Measurements from ENCODE around the gene GRHL3.

Gene GRHL3

GRCh38 chr1:24298606-24299005 is 20.6 kb upstream of the GRHL3 start:
- TF ChIP-seq ZNF274 (IDR thresholded peaks at IDR 0.05; ENCODE audit: low read depth, low read length), result no peak
- no peak overlapping the region for H3K4me3 ChIP-seq (ENCODE audit: low read length)

- TF ChIP-seq ZNF274 (IDR thresholded peaks at IDR 0.05; ENCODE audit: low read depth, low read length), result no peak
- H3K4me3 ChIP-seq (ENCODE audit: low read length), result no peak overlapping the region
Measured at GRCh38 chr1:24299901-24300300, 19.3 kb upstream of the GRHL3 start.

DNA sequence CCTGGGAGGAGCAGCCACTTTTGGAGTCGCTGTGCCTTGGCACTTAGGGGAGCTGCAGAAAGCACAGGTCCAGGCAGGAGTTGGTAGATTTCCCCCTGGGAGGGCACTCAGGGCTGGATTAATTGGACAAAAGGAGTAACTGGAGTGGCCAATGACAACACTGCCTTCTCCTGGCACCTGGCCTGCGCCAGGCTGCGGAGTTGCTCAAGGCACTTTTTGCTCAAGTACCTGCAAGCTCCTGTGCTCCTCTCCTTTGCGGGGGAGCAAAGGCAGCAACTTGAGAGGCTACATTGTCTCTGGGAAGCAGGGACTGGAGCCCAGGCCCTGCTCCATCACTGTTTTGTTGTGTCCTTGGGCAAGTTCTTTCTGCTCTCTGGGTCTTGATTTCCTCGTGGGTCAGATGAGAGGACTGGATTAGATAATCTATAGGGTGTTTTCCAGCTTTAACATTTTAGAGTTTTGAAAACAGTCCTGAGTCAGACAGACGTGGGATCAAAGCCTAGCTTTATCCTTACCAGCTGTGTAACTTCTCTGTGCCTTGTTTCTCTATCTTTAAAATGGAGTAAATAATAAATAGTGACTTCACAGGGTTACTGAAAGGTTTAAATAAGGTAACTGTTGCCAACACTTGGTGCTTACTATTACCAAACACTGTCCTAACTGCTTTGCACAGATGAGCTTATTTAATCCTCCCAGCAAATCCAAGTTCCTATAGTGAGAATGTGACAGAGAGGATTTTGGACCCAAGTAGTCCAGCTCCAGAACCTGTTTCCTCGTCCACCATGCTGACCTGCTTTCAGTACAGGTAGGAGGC is 18.0 kb upstream of the GRHL3 start:
- no peak for TF ChIP-seq ZNF274 (IDR thresholded peaks at IDR 0.05; ENCODE audit: low read depth, low read length)
- no peak overlapping the region for H3K4me3 ChIP-seq (ENCODE audit: low read length)

DNA sequence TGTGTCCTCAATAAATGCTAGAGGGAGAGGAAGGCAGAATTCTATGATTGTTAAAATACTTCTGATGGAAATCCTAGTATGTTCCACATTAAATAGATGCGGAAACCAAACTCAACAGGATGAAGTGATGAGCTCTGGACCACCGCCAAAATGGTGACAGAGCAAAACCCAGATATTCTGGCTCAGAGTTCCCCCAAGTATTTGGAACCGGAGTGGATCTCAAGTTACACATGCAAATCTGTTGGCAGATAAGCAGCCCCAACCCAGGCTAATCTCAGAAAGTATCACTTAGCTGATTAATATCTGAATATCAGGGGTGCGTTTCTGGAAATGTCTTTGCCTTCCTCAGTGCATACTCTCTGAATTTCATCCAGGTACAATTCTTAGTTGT is 17.4 kb upstream of the GRHL3 start:
- TF ChIP-seq ZNF274 (IDR thresholded peaks at IDR 0.05; ENCODE audit: low read depth, low read length), result no peak
- no peak overlapping the region for H3K4me3 ChIP-seq (ENCODE audit: low read length)

DNA sequence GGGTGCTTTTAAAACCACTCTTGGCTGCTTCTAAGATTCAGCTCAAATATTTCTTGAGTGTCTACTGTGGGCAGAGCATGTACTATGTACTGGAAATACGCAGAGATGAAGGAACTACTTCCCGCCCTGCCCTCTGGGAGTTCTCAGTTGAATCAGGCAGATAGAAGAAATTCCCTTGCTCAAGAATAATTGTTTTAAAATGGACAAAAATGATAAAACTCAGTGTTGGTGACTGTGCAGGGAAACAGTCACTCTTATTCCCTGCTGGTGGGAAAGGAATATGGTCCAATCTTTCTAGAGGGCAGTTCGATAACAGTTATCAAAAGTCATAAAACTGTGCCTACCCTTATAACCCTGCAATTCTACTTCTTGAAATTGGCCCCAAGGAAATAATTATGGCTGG is 16.9 kb upstream of the GRHL3 start:
- no peak overlapping the region for H3K4me3 ChIP-seq (ENCODE audit: low read length)
- no peak for TF ChIP-seq ZNF274 (IDR thresholded peaks at IDR 0.05; ENCODE audit: low read depth, low read length)

- no peak overlapping the region for H3K4me3 ChIP-seq (ENCODE audit: low read length)
- TF ChIP-seq ZNF274 (IDR thresholded peaks at IDR 0.05; ENCODE audit: low read depth, low read length), result no peak
Measured at GRCh38 chr1:24303600-24303999, 15.6 kb upstream of the GRHL3 start.

GRCh38 chr1:24304763-24305162 is 14.4 kb upstream of the GRHL3 start:
- no peak for TF ChIP-seq ZNF274 (IDR thresholded peaks at IDR 0.05; ENCODE audit: low read depth, low read length)
- H3K4me3 ChIP-seq (ENCODE audit: low read length), result no peak overlapping the region

DNA sequence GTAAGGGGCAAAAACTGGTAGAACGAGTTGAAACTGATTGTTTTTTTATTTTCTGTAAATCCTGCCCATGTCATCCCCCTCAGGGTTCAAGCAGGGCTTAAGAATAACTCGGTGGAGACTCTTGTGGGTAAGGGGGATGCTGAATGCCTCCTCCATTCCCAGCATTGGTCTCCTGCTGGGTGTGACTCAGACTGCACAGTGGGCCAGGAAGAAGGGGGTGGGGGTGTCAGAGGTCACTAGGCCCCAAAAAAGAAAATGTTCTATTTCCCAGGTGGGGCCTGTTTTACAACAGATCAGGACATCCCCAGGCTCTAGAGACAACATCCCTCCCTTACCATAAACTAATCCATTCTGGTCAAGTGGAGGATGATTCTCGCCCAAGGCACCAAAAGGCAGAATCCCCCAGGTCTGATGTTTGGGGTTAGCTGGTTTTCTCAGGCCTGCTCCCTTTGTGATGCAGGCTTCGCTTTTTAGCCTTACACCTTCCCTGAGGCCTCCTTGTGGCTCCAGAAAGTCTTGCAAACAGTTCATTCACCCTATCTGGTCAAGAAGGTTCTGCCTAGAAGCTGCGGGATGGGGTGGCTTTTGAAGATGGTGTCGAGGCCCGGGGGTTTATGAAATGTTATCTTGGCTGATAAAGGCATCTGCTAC is 10.7 kb upstream of the GRHL3 start:
- no peak overlapping the region for H3K4me3 ChIP-seq (ENCODE audit: low read length)
- TF ChIP-seq ZNF274 (IDR thresholded peaks at IDR 0.05; ENCODE audit: low read depth, low read length), result no peak

- H3K4me3 ChIP-seq (ENCODE audit: low read length), result no peak overlapping the region
- TF ChIP-seq ZNF274 (IDR thresholded peaks at IDR 0.05; ENCODE audit: low read depth, low read length), result no peak
Measured at GRCh38 chr1:24309762-24310485, 9.2 kb upstream of the GRHL3 start.

DNA sequence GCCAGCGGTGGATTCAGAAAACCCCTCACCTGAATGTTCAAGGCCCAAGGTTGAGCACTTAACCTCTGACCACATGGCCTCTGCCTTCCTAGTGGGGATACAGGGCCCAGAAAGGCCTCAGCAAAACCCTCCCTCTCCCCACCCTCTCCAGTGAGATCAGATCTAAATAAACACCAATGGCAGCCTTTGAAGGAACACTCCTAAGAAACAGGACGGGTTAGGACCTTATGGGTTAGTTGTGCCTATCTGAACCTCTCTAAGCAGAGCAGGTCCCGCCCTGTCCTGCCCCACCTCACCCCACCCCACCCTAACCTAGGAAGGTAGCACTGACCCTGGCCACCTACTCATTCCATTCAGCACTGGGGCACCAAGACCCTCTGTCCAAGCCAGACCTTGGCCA is 7.9 kb upstream of the GRHL3 start:
- TF ChIP-seq ZNF274 (IDR thresholded peaks at IDR 0.05; ENCODE audit: low read depth, low read length), result no peak
- H3K4me3 ChIP-seq (ENCODE audit: low read length), result no peak overlapping the region

DNA sequence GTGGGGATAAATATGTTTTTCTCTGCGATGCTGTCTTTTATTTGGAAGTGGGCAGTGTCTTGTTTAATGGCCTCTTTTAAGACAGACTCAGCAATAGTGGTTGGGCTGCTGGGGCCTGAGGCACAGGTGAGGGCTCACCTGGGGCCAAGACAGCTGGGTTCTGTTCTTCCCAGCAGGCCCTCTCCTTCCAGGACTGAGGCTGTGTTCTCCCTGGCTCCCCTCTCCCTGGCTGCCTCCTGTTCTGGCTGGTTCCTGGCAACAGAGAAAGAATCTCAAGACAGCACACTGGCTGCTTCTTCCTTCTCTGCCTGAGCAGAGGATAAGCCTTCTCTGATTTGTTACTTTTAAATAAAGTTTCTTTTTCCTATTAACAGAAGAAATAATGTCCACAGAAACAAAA is 7.4 kb upstream of the GRHL3 start:
- no peak overlapping the region for H3K4me3 ChIP-seq (ENCODE audit: low read length)
- TF ChIP-seq ZNF274 (IDR thresholded peaks at IDR 0.05; ENCODE audit: low read depth, low read length), result no peak

DNA sequence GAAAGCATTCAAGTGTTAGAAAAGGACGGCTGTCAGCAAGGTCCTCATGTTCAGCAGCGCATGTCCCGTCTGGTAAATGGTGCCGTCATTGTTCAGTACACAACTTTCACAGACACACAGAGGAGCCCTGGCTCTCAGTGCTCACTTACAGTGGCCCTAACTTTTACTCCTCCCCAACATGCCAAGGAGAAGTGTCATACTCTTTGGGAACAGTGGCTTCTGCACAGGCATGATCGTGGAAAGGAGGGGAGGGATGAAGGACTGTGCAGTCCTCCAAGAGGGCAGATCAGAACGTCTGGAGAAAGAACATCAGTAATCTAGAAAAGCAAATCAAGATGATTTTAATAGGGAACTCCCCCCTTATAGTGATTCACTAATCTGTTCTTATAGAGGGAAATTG is 3.8 kb upstream of the GRHL3 start:
- H3K4me3 ChIP-seq (ENCODE audit: low read length), result no peak overlapping the region
- no peak for TF ChIP-seq ZNF274 (IDR thresholded peaks at IDR 0.05; ENCODE audit: low read depth, low read length)

- no peak for TF ChIP-seq ZNF274 (IDR thresholded peaks at IDR 0.05; ENCODE audit: low read depth, low read length)
- no peak overlapping the region for H3K4me3 ChIP-seq (ENCODE audit: low read length)
Measured at GRCh38 chr1:24316645-24317044, 2.5 kb upstream of the GRHL3 start.

GRCh38 chr1:24317081-24317480 is 2.1 kb upstream of the GRHL3 start:
- H3K4me3 ChIP-seq (ENCODE audit: low read length), result no peak overlapping the region
- TF ChIP-seq ZNF274 (IDR thresholded peaks at IDR 0.05; ENCODE audit: low read depth, low read length), result no peak

All from GM08714 (cell line).